ENCODE results near the gene TCHHL1.
"Not testable (repeated sequence)": the region's sequence is repeated elsewhere in the genome, so short reads cannot be mapped to it uniquely, and the experiment has no call there.

The TCHHL1 gene

GRCh38 chr1:152086760-152087159 is 2.1 kb downstream of the TCHHL1 start:
- DNase-seq (ENCODE audit: low read depth): peak; percentile 88

- DNase-seq (ENCODE audit: low read depth): peak; percentile 44
These were observed 4.0 kb downstream of the TCHHL1 start for GRCh38 chr1:152084853-152085252.

GRCh38 chr1:152081026-152081425 is 7.8 kb downstream of the TCHHL1 start:
- not testable (repeated sequence) for DNase-seq (ENCODE audit: low read depth)

GRCh38 chr1:152080494-152080893 is 8.4 kb downstream of the TCHHL1 start:
- not testable (repeated sequence) for DNase-seq (ENCODE audit: low read depth)

- DNase-seq (ENCODE audit: low read depth): no peak
These were observed 9.9 kb downstream of the TCHHL1 start for GRCh38 chr1:152078831-152079441.

GRCh38 chr1:152072311-152072710 is 16.6 kb downstream of the TCHHL1 start:
- no peak for DNase-seq (ENCODE audit: low read depth)

GRCh38 chr1:152071123-152071522 is 17.7 kb downstream of the TCHHL1 start:
- DNase-seq (ENCODE audit: low read depth): peak; percentile 49

- DNase-seq (ENCODE audit: low read depth): no peak
These were observed 20.9 kb downstream of the TCHHL1 start for GRCh38 chr1:152067929-152068328.

GRCh38 chr1:152067150-152067549 is 21.7 kb downstream of the TCHHL1 start:
- no peak for DNase-seq (ENCODE audit: low read depth)

- DNase-seq (ENCODE audit: low read depth): no peak
These were observed 26.9 kb downstream of the TCHHL1 start for GRCh38 chr1:152061952-152062351.

GRCh38 chr1:152053375-152053774 is 35.5 kb downstream of the TCHHL1 start:
- DNase-seq (ENCODE audit: low read depth): no peak

- peak; percentile 54 for DNase-seq (ENCODE audit: low read depth)
These were observed 36.3 kb downstream of the TCHHL1 start for GRCh38 chr1:152052606-152053005.

- DNase-seq (ENCODE audit: low read depth): no peak
These were observed 37.8 kb downstream of the TCHHL1 start for GRCh38 chr1:152050886-152051675.

GRCh38 chr1:152049291-152050083 is 39.4 kb downstream of the TCHHL1 start:
- DNase-seq (ENCODE audit: low read depth): no peak

- DNase-seq (ENCODE audit: low read depth): no peak
These were observed 40.4 kb downstream of the TCHHL1 start for GRCh38 chr1:152048416-152049009.

GRCh38 chr1:152047730-152048415 is 41.0 kb downstream of the TCHHL1 start:
- DNase-seq (ENCODE audit: low read depth): peak; percentile 96

- no peak for DNase-seq (ENCODE audit: low read depth)
These were observed 41.5 kb downstream of the TCHHL1 start for GRCh38 chr1:152047413-152047729.

GRCh38 chr1:152044386-152044785 is 44.5 kb downstream of the TCHHL1 start:
- no peak for DNase-seq (ENCODE audit: low read depth)

- no peak for DNase-seq (ENCODE audit: low read depth)
These were observed 45.0 kb downstream of the TCHHL1 start for GRCh38 chr1:152043870-152044269.

- DNase-seq (ENCODE audit: low read depth): no peak
These were observed 46.8 kb downstream of the TCHHL1 start for GRCh38 chr1:152042030-152042429.

GRCh38 chr1:152039886-152040285 is 49.0 kb downstream of the TCHHL1 start:
- DNase-seq (ENCODE audit: low read depth): no peak

- DNase-seq (ENCODE audit: low read depth): no peak
These were observed 49.4 kb downstream of the TCHHL1 start for GRCh38 chr1:152039461-152039860.
